ENCODE results near the gene A2M. TPM values are rescaled to one million over a fixed set of nuclear protein-coding genes. Genes with fewer than 3 reads are reported as not detected.

Gene A2M
- total RNA-seq, 8 experiments from 2014 or later: 0.38 to 223 (median 1.0) TPM; not detected in 1

DNA sequence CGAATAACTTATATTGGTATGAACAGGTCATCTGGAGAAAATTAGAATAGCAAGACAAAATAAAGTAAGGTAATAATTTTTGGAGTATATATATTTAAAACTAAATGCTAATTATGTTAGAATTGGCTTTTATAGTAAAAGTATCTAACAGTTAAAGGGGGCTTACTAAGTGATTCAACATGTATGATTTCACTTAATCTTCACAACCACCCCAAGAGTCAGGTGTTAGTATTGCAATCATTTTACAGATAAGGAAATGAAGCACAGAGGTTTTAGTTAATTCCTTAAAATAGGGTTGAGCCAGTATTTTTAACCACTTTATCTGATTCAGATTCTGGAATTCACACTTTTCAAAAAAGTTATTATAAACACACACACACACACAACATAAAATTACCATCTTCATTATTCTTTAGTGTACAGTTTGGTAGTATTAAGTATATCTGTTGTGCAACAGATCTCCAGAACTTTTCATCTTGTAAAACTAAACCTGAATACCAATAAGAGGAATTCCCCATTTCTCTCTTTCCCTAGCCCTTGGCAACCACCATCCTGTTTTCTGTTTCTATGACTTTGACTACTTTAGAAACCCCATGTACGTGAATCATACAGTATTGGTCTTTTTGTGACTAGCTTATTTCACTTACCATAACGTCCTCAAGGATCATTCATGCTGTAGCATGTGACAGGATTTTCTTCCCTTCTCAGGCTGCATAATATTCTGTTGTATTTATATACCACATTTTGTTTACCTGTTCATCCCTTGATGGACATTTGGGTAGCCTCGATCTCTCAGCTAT lies 12.5 kb downstream of the A2M start:
- WGBS, 10 experiments: 41 to 100% (median 86%) methylated on average over 2 to 4 of the region's 4 CpGs; no CpG with 5 or more reads in 1 of the 10 experiments
- H3K4me1 ChIP-seq (replicated peaks in 1 of 2): no peaks in the 10 kb centered on the region
- in situ Hi-C loops (cut with MboI; ENCODE audit: low pct_unique_long_range_greater_than_20kb in 2 of 9, low sequenced_read_pairs in 9 of 9, unreplicated experiment in 9 of 9): no loop called here
- no peak overlapping the region for H3K27ac ChIP-seq
- H3K4me3 ChIP-seq: no peak overlapping the region
- ATAC-seq (replicated peaks in 6 of 8): no peak

DNA sequence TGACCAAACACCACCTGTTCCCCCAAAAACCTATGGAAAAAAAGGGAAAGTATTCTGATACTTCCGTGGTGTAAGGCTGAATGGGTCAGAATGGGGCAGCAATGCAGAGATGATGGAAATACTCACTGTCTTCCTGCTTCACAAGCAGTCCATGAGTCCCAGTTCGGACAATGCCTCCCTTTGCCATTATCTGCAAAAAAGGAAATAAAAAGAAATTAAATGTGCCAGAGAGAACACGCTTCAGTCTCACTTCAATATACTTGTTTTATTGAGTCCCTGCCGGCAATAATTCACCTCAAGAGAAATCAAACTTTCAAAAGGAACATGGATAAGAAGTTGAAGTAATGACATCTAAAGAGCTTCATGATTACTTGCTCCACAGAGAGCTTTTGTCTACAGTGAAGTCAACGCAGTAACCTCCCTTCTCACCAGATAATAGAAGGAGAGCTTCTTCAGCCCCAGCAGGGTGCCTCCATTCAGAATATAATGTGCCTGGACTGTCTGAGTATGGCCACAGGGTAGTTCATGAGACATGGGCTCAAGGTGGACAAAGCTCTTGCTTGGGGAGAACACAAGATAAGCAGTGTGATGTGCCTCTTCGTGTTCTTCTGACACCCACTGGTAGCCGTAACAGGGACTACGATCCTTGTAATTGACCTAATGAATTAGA lies 14.6 kb downstream of the A2M start:
- in situ Hi-C loops (cut with MboI; ENCODE audit: low pct_unique_long_range_greater_than_20kb in 2 of 9, low sequenced_read_pairs in 9 of 9, unreplicated experiment in 9 of 9): no loop called here
- 0 to 83% (median 59%) methylated on average over 1 to 7 of the region's 8 CpGs; no CpG with 5 or more reads in 1 of the 10 experiments for WGBS, 10 experiments
- H3K4me1 ChIP-seq (replicated peaks in 1 of 2): no peaks in the 10 kb centered on the region

DNA sequence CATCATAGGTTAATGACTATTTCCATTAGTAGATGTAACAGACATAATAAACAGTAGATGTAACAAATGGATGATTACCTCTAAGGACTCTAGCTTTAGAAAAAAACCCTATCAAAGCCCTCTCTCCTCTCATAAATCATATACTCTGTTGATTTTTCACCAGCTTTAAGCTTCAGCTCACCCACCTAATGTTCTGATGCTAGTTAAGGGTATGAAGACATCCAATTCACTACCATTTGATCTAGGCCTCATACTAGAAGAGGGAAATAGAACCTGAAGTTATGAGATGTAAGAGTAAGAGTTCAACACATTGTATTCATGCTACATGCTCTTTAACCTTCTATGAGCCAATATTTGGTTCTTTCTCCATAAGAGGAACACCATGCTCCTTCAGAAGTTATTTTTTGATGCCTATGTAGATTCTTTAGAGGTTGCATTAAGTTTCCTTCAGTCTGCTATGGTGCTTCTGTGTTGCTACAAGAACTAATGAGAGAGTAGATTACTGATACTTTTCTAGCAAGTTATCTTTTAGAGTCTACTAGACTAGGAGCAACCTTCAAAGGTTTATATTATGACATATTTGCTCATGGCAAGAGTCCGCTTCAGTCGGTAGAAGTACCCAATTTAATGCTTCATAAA lies 16.0 kb downstream of the A2M start:
- WGBS, 10 experiments: 83 to 100% (median 100%) methylated on average over 1 to 2 of the region's 2 CpGs; no CpG with 5 or more reads in 1 of the 10 experiments
- Histone ChIP-seq H3K4me1 (replicated peaks in 1 of 2) (no peaks in the 10 kb centered on the region), H3K27ac (no peak overlapping the region), H3K4me3 (no peak overlapping the region)
- ATAC-seq (replicated peaks in 6 of 8): no peak
- in situ Hi-C loops (cut with MboI; ENCODE audit: low pct_unique_long_range_greater_than_20kb in 2 of 9, low sequenced_read_pairs in 9 of 9, unreplicated experiment in 9 of 9): no loop called here

More for the DNA sequence above, 14.6 kb downstream of the A2M start:
- H3K27ac ChIP-seq: no peak overlapping the region
- no peak overlapping the region for H3K4me3 ChIP-seq
- no peak for ATAC-seq (replicated peaks in 6 of 8)

DNA sequence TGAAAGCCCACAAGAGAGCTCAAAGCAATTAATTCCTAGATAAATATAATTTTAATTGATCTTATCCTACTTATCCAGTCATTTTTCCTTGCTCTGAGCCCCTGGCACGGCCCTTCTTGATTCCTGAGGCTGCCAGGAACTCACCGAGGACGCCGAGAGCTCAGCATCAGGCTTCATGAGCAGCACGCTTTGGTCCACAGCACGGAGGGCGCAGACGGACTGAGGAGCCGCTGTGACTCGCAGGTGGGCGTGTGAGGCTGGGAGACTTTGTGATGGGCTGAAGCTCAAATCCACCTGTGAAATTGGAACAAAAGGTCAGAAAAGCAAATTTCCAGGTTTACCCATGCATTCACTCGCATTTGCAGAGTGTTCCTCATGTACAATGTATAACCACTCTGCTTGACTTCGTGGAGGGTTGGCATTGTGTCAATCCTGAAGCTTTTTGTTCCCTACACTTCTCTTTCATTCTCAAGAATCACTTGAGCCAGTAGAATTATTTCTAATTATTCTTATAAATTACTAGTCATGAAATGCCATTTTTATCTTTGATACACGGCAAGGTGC lies 17.2 kb downstream of the A2M start:
- Histone ChIP-seq H3K27ac (no peak overlapping the region), H3K4me3 (no peak overlapping the region), H3K4me1 (replicated peaks in 1 of 2) (no peaks in the 10 kb centered on the region)
- WGBS, 10 experiments: 10 to 96% (median 81%) methylated on average over 2 to 8 of the region's 14 CpGs; no CpG with 5 or more reads in 1 of the 10 experiments
- in situ Hi-C loops (cut with MboI; ENCODE audit: low pct_unique_long_range_greater_than_20kb in 2 of 9, low sequenced_read_pairs in 9 of 9, unreplicated experiment in 9 of 9): no loop called here
- no peak for ATAC-seq (replicated peaks in 6 of 8)

DNA sequence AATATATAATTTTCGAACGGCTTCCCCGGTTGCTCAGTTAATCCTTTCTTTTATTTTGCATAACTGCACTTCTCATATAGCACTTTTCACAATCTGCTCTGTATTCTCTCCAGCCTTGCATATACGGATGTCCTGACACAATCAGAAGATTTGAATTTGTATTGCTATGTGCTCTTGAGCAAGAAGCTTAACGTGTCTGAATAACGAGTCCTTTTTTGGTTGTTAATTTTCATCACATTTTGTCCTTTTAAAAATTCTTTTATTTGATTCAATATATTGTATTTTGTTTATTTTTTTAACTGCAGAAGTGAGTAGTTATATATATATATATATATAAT lies 17.6 kb downstream of the A2M start:
- ATAC-seq (replicated peaks in 6 of 8): no peak
- in situ Hi-C loops (cut with MboI; ENCODE audit: low pct_unique_long_range_greater_than_20kb in 2 of 9, low sequenced_read_pairs in 9 of 9, unreplicated experiment in 9 of 9): no loop called here
- Histone ChIP-seq H3K4me3 (no peak overlapping the region), H3K27ac (no peak overlapping the region), H3K4me1 (replicated peaks in 1 of 2) (no peaks in the 10 kb centered on the region)
- 14 to 94% (median 82%) methylated on average over 2 to 6 of the region's 6 CpGs for WGBS, 10 experiments

DNA sequence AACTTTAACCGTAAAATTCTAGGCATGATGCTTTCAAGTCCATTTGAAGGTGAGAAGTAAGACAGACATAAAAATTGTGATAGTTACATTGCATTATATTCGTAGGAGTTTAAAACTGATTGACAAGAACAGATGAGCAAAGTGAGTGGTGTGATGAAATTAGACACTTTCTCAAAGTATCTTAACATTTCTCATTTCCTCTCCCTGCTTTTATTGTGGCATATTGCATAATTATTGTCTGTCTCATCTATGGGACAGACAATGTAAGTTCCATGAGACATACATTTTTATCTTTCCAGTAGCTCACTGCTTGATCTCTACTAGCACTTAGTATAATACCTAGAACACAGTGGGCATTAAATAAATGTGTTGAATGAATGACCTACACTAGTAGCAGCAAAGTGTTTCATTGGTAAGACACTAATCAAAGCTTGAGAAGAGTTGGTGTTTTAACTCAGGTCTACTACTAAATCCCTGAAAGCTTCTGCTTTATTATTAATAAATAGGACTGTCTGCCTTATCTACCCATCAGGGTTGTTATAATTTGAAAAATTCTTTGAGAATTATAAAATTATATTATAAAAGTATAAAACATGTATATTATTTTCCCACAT lies 19.0 kb downstream of the A2M start:
- no peak for ATAC-seq (replicated peaks in 6 of 8)
- in situ Hi-C loops (cut with MboI; ENCODE audit: low pct_unique_long_range_greater_than_20kb in 2 of 9, low sequenced_read_pairs in 9 of 9, unreplicated experiment in 9 of 9): no loop called here

DNA sequence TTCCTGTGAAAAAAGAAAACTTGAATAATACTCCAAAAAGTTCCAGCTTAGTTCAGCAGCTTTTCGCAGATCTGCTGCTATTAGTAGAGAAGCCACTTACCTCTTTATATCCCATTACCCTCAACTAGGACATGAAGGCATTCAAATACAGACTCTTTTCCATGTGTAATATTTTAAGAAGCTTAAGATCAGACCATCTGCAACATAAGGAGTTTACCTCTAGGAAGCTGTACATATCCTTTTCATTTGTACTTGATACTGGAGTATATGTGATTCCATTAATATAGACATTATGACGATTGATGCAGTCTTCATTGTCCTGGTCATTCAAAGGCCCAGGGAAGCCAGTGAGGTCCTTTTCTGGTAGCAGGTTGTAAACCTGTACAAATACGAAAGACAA lies 20.4 kb downstream of the A2M start:
- in situ Hi-C loops (cut with MboI; ENCODE audit: low pct_unique_long_range_greater_than_20kb in 2 of 9, low sequenced_read_pairs in 9 of 9, unreplicated experiment in 9 of 9): no loop called here
- Histone ChIP-seq H3K4me1 (replicated peaks in 1 of 2) (no peaks in the 10 kb centered on the region), H3K27ac (no peak overlapping the region), H3K4me3 (no peak overlapping the region)
- no peak for ATAC-seq (replicated peaks in 6 of 8)
- 59 to 100% (median 81%) methylated on average over 1 to 3 of the region's 3 CpGs; no CpG with 5 or more reads in 2 of the 10 experiments for WGBS, 10 experiments

More for the DNA sequence above, 19.0 kb downstream of the A2M start:
- WGBS, 10 experiments: 50 to 100% (median 84%) methylated on average over 1 to 2 of the region's 2 CpGs; no CpG with 5 or more reads in 2 of the 10 experiments
- Histone ChIP-seq H3K4me1 (replicated peaks in 1 of 2) (no peaks in the 10 kb centered on the region), H3K4me3 (no peak overlapping the region), H3K27ac (no peak overlapping the region)

DNA sequence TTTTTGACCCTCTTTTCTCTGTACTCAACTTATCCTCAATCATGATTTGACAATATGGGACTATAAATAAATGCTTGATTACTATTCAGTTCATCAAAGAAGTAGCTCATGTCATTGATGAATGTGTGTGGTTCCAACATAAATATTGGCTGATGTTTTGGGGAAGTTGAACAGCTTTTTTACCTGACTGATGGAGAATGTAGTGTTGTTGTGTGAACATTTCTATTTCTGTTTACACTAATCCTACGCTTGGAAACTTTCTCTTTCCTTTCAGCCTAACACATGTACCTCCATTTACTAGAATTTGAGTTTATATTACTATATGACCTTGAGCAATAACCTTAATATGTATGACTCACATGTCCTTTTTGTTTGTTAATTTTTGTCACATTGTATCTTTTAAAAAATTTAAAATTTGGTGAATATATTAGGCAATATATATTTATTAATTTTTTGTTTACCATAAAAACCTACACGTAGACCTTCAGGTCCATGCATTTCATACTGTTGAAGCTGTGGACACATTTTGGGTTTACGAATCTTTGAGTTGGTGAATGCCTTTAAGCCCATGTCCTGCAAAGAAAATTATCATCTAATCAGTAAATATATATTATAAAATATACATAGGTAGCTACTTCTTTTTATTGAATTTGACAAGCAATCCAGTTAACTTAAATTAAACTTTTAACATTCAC lies 21.1 kb downstream of the A2M start:
- H3K4me1 ChIP-seq (replicated peaks in 1 of 2): no peaks in the 10 kb centered on the region
- WGBS, 10 experiments: 70 to 100% (median 92%) methylated on average over 1 to 3 of the region's 3 CpGs; no CpG with 5 or more reads in 1 of the 10 experiments
- no peak overlapping the region for H3K27ac ChIP-seq
- H3K4me3 ChIP-seq: no peak overlapping the region
- ATAC-seq (replicated peaks in 6 of 8): no peak
- in situ Hi-C loops (cut with MboI; ENCODE audit: low pct_unique_long_range_greater_than_20kb in 2 of 9, low sequenced_read_pairs in 9 of 9, unreplicated experiment in 9 of 9): no loop called here

DNA sequence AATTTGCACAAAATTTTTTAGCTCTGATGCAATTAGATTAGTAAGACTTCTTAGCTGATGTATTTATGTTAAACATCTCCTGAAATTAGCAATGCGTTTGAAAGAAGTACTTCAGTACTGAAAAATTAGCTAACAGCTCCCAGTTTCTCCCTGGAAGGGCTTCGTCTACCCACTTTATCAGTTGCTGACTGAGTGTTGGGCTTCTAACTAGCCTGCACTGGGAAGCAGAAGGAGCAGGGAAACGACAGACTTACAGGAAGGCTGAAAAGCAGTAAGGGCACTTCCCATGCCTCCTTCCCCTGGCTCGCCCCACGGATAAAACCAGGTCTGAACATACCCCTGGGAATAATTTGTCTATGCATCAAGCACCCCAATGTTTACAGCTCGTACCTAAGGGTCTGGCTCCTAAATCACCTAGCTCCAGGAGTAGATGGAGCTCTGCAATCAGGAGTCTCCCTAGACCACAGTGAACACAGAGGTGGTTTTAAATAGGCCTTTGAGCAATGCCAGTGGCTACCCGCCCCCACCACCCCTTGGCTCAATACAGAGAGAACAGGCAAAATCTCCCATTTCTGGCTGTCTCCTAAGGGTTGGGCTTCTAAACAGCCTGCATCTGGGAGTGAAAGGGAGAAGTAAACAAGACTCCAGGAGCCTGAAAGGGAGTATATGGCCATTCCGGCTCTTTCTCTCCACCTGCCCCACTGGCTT lies 23.7 kb downstream of the A2M start:
- ATAC-seq (replicated peaks in 6 of 8): peak in 3 of 8 experiments; percentile 75 to 84 (median 78)
- Histone ChIP-seq H3K27ac (no peak overlapping the region), H3K4me1 (replicated peaks in 1 of 2) (no peaks in the 10 kb centered on the region), H3K4me3 (no peak overlapping the region)
- WGBS, 10 experiments: 0 to 81% (median 48%) methylated on average over 1 to 8 of the region's 8 CpGs; no CpG with 5 or more reads in 2 of the 10 experiments
- in situ Hi-C loops (cut with MboI; ENCODE audit: low pct_unique_long_range_greater_than_20kb in 2 of 9, low sequenced_read_pairs in 9 of 9, unreplicated experiment in 9 of 9): no loop called here

DNA sequence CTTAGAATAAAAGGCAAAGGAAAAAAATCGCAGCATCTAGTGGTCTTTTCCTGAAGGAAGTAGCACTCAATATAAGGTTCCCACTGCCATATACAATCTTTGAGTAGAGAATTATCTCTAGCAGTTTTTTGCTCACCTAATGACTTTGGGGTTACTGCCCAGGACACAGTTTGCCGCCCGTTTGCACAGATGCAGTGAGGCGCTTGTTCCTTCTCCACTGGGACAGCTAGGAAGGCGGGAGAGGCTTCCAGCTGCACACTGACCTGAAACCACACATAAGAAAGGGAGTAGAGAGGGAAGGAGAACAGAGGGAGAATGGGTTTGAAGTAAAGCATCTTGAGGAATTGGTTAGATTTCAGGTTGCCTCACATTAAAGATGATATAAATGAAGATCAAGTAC lies 25.5 kb downstream of the A2M start:
- in situ Hi-C loops (cut with MboI; ENCODE audit: low pct_unique_long_range_greater_than_20kb in 2 of 9, low sequenced_read_pairs in 9 of 9, unreplicated experiment in 9 of 9): no loop called here
- no peak for ATAC-seq (replicated peaks in 6 of 8)
- Histone ChIP-seq H3K27ac (no peak overlapping the region), H3K4me1 (replicated peaks in 1 of 2) (no peaks in the 10 kb centered on the region), H3K4me3 (no peak overlapping the region)
- WGBS, 10 experiments: 17 to 100% (median 92%) methylated on average over 1 to 5 of the region's 5 CpGs; no CpG with 5 or more reads in 1 of the 10 experiments

DNA sequence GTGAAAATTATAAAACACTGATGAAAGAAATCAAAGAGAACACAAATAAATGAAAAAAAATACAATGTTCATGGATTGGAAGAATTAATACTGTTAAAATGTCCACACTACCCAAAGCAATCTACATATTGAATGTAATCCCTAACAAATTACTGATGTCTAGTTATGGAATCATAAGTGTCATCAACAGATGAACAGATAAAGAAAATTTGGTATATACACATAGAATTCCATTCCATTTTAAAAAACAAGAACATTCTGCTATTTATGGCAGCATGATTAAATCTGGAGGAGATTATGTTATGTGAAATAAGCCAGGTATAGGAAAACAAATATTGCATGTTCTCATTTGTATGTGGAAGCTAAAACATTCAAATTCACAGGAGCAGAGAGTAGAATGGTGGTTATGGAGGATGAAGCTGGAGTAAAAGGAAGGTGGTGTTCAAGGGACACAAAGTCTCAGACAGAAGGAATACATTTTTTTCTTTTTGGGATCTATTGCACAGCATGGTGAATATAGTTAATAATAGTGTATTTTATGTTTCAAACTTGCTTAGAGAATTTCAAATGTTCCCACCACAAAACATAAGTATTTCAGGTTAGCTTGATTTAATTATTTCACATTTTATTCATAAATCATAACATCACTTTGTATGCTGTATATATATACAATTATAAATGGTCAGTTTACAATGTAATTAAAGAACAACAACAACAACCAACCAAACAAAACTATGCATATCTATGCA lies 28.5 kb downstream of the A2M start:
- no peaks in the 10 kb centered on the region for H3K4me1 ChIP-seq (replicated peaks in 1 of 2)
- in situ Hi-C loops (cut with MboI; ENCODE audit: low pct_unique_long_range_greater_than_20kb in 2 of 9, low sequenced_read_pairs in 9 of 9, unreplicated experiment in 9 of 9): no loop called here
- no peak for ATAC-seq (replicated peaks in 6 of 8)

More for the DNA sequence above, 28.5 kb downstream of the A2M start:
- Histone ChIP-seq H3K4me3 (no peak overlapping the region), H3K27ac (no peak overlapping the region)

Measured in motor neuron (in vitro differentiated cells).